HepG2 (cell line): ENCODE measurements around the gene WNK2. TPM values are rescaled to one million over a fixed set of nuclear protein-coding genes. Genes with fewer than 3 reads are reported as not detected.

Experiments used
- CCAR2 ChIP-seq: fragments of 200-400 bp; formaldehyde crosslinking; optimal IDR thresholded peaks from 2 replicates; pipeline ENCODE3; 2018; ENCODE audit warnings: low read depth, mild to moderate bottlenecking, low read length, moderate library complexity
- HOMEZ ChIP-seq: IDR thresholded peaks from 2 replicates; pipeline ENCODE4 v1.6.1; 2016; ENCODE audit warnings: low read depth
- NFKB2 ChIP-seq: sonication (generic); formaldehyde crosslinking; IDR thresholded peaks from 2 replicates; pipeline ENCODE4 v1.4.0; 2020; ENCODE audit warnings: missing genetic modification reagents, borderline replicate concordance
- REL ChIP-seq: sonication (generic); formaldehyde crosslinking; conservative IDR thresholded peaks from 2 replicates; pipeline ENCODE4 v1.8.0; 2022; ENCODE audit warnings: mild to moderate bottlenecking, missing genetic modification reagents, moderate library complexity
- SPEN ChIP-seq: sonication (generic); formaldehyde crosslinking; IDR thresholded peaks from 2 replicates; pipeline ENCODE4 v1.5.1; 2020; ENCODE audit warnings: low read depth, mild to moderate bottlenecking, missing genetic modification reagents
- TCF7 ChIP-seq: sonication (generic); IDR thresholded peaks from 2 replicates; pipeline ENCODE4 v1.6.1; 2016; ENCODE audit warnings: antibody characterized with exemption, low read depth
- THAP7 ChIP-seq: sonication (generic); formaldehyde crosslinking; IDR thresholded peaks from 2 replicates; pipeline ENCODE4 v1.8.1; 2023; ENCODE audit warnings: mild to moderate bottlenecking, missing genetic modification reagents
- ZBTB26 ChIP-seq: IDR thresholded peaks from 2 replicates; pipeline ENCODE4 v1.6.1; 2016; ENCODE audit warnings: missing compliant biosample characterization, missing genetic modification reagents, borderline replicate concordance
- ZMYM4 ChIP-seq: sonication (generic); formaldehyde crosslinking; IDR thresholded peaks from 2 replicates; pipeline ENCODE4 v1.8.1; 2023; ENCODE audit warnings: mild to moderate bottlenecking, missing genetic modification reagents
- ZNF703 ChIP-seq: sonication (generic); formaldehyde crosslinking; IDR thresholded peaks from 2 replicates; pipeline ENCODE4 v1.5.1; 2020; ENCODE audit warnings: missing genetic modification reagents, mild to moderate bottlenecking, moderate library complexity, borderline replicate concordance
- ZXDC ChIP-seq: sonication (generic); formaldehyde crosslinking; IDR thresholded peaks from 2 replicates; pipeline ENCODE4 v1.5.0; 2020; ENCODE audit warnings: mild to moderate bottlenecking, missing genetic modification reagents
- polyA plus RNA-seq, 8 experiments: library from polyadenylated mRNA; depleted of rRNA in 3 of 8; stranded (reverse) in 7 of 8; unstranded in 1 of 8; fragments of >200 nt; fragmentation: Illumina TruSeq in 4 of 8; extraction: Trizol in 4 of 8; gene quantifications; 2 replicates each; pipeline versions ENCODE4 v1.2.1 to v1.2.3, GENCODE V29; 2011 to 2016; ENCODE audit warnings: low read depth in 4 of 8, missing spikeins in 1 of 8, mixed read lengths in 1 of 8; ENCODE audit not compliant: insufficient read depth in 1 of 8
- total RNA-seq, 5 experiments: library from RNA; depleted of rRNA; stranded (reverse); fragments of >200 nt; fragmentation: Illumina TruSeq; extraction: Trizol; gene quantifications; 2 replicates each; pipeline ENCODE4 v1.2.3, GENCODE V29; 2016; ENCODE audit warnings: low read depth in 1 of 5

Gene WNK2
- total and polyA plus RNA-seq, 2 of the 13 experiments (the other 11 are each of a cell fraction or from before 2014, with no cell fraction given): 10.5 to 12.0 TPM

- TF ChIP-seq REL (CRISPR knock-in tag) (no peak), ZXDC (no peak), TCF7 (no peak), HOMEZ (CRISPR knock-in tag) (no peak), THAP7 (CRISPR knock-in tag) (no peak), SPEN (CRISPR knock-in tag) (no peak), CCAR2 (no peak), ZMYM4 (CRISPR knock-in tag) (no peak), ZNF703 (no peak), NFKB2 (CRISPR knock-in tag) (no peak), ZBTB26 (no peak)
- TF ChIP-seq, all 625 proteins: peak for 0
These were observed 33.8 kb downstream of the WNK2 start (continued) for GRCh38 chr9:93217706-93218105.
